ENCODE results near the gene PIGB.
A peak's percentile ranks its signal among the peaks of the same experiment; 100 is the strongest.
"Not testable (repeated sequence)": the region's sequence is repeated elsewhere in the genome, so short reads cannot be mapped to it uniquely, and the experiment has no call there.

The PIGB gene

GRCh38 chr15:55318588-55319494 lies at the start of gene PIGB, which contains the start of gene PIGBOS1:
Gene PIGB (plus strand): TSS chr15:55319222. CDS start chr15:55319251, 29 bp downstream.
Gene PIGBOS1 (minus strand): TSS chr15:55319123. CDS start chr15:55317792, 1,331 bp downstream.
- peak; percentile 82 for DNase-seq

GRCh38 chr15:55270291-55270690 lies 48.7 kb upstream of the PIGB start:
- no peak for DNase-seq

- no peak for DNase-seq
Observed at GRCh38 chr15:55276324-55276723, 42.7 kb upstream of the PIGB start.

GRCh38 chr15:55277116-55277564 lies 41.9 kb upstream of the PIGB start:
- DNase-seq: no peak

- no peak for DNase-seq
Observed at GRCh38 chr15:55277715-55278114, 41.3 kb upstream of the PIGB start.

- no peak for DNase-seq
Observed at GRCh38 chr15:55279100-55279745, 39.8 kb upstream of the PIGB start.

- no peak for DNase-seq
Observed at GRCh38 chr15:55279746-55280351, 39.2 kb upstream of the PIGB start.

GRCh38 chr15:55280589-55280988 lies 38.4 kb upstream of the PIGB start:
- not testable (repeated sequence) for DNase-seq

- no peak for DNase-seq
Observed at GRCh38 chr15:55281517-55282228, 37.3 kb upstream of the PIGB start.

GRCh38 chr15:55282284-55282833 lies 36.7 kb upstream of the PIGB start:
- no peak for DNase-seq

GRCh38 chr15:55283379-55284147 lies 35.5 kb upstream of the PIGB start:
- DNase-seq: no peak

GRCh38 chr15:55284426-55284825 lies 34.6 kb upstream of the PIGB start:
- no peak for DNase-seq

GRCh38 chr15:55286442-55287189 lies 32.4 kb upstream of the PIGB start:
- not testable (repeated sequence) for DNase-seq

GRCh38 chr15:55288006-55288717 lies 30.9 kb upstream of the PIGB start:
- DNase-seq: no peak

- no peak for DNase-seq
Observed at GRCh38 chr15:55289011-55289745, 29.8 kb upstream of the PIGB start.

GRCh38 chr15:55289746-55290527 lies 29.1 kb upstream of the PIGB start, which contains the start of gene RAB27A:
Gene RAB27A (minus strand): TSS chr15:55289813. CDS start chr15:55234934, 54,879 bp downstream.
- DNase-seq: peak; percentile 42

GRCh38 chr15:55290528-55291057 lies 28.4 kb upstream of the PIGB start:
- peak; percentile 61 for DNase-seq

GRCh38 chr15:55297315-55297714 lies 21.7 kb upstream of the PIGB start:
- no peak for DNase-seq
